ENCODE measurements around the gene PTEN.

PTEN gene

GRCh38 chr10:87915989-87916388 lies 52.6 kb downstream of the PTEN start:
- DNase-seq (ENCODE audit: extremely low read depth in 1 of 2, low read depth in 1 of 2): no peak

GRCh38 chr10:87916515-87916914 lies 53.1 kb downstream of the PTEN start:
- no peak for DNase-seq (ENCODE audit: extremely low read depth in 1 of 2, low read depth in 1 of 2)

GRCh38 chr10:87918254-87918859 lies 54.9 kb downstream of the PTEN start:
- DNase-seq (ENCODE audit: extremely low read depth in 1 of 2, low read depth in 1 of 2): no peak

GRCh38 chr10:87920538-87920937 lies 57.1 kb downstream of the PTEN start:
- DNase-seq (ENCODE audit: extremely low read depth in 1 of 2, low read depth in 1 of 2): no peak

- no peak for DNase-seq (ENCODE audit: extremely low read depth in 1 of 2, low read depth in 1 of 2)
These were observed 58.7 kb downstream of the PTEN start for GRCh38 chr10:87921931-87922688.

- no peak for DNase-seq (ENCODE audit: extremely low read depth in 1 of 2, low read depth in 1 of 2)
These were observed 59.8 kb downstream of the PTEN start for GRCh38 chr10:87923233-87923632.

GRCh38 chr10:87925570-87925969 lies 62.1 kb downstream of the PTEN start:
- DNase-seq (ENCODE audit: extremely low read depth in 1 of 2, low read depth in 1 of 2): no peak

- DNase-seq (ENCODE audit: extremely low read depth in 1 of 2, low read depth in 1 of 2): no peak
These were observed 63.7 kb downstream of the PTEN start for GRCh38 chr10:87927091-87927490.

- DNase-seq (ENCODE audit: extremely low read depth in 1 of 2, low read depth in 1 of 2): no peak
These were observed 65.6 kb downstream of the PTEN start for GRCh38 chr10:87928996-87929395.

- no peak for DNase-seq (ENCODE audit: extremely low read depth in 1 of 2, low read depth in 1 of 2)
These were observed 66.7 kb downstream of the PTEN start for GRCh38 chr10:87930141-87930540.

- DNase-seq (ENCODE audit: extremely low read depth in 1 of 2, low read depth in 1 of 2): no peak
These were observed 67.8 kb downstream of the PTEN start for GRCh38 chr10:87930934-87931835.

- no peak for DNase-seq (ENCODE audit: extremely low read depth in 1 of 2, low read depth in 1 of 2)
These were observed 68.4 kb downstream of the PTEN start for GRCh38 chr10:87931836-87932230.

GRCh38 chr10:87935290-87936141 lies 72.1 kb downstream of the PTEN start:
- no peak for DNase-seq (ENCODE audit: extremely low read depth in 1 of 2, low read depth in 1 of 2)

- DNase-seq (ENCODE audit: extremely low read depth in 1 of 2, low read depth in 1 of 2): no peak
These were observed 76.8 kb downstream of the PTEN start for GRCh38 chr10:87940210-87940609.

GRCh38 chr10:87942884-87943527 lies 79.6 kb downstream of the PTEN start:
- DNase-seq (ENCODE audit: extremely low read depth in 1 of 2, low read depth in 1 of 2): no peak

GRCh38 chr10:87945984-87946383 lies 82.6 kb downstream of the PTEN start:
- no peak for DNase-seq (ENCODE audit: extremely low read depth in 1 of 2, low read depth in 1 of 2)

- DNase-seq (ENCODE audit: extremely low read depth in 1 of 2, low read depth in 1 of 2): no peak
These were observed 89.2 kb downstream of the PTEN start for GRCh38 chr10:87952612-87953011.

GRCh38 chr10:87956055-87956454 lies 92.6 kb downstream of the PTEN start:
- DNase-seq (ENCODE audit: extremely low read depth in 1 of 2, low read depth in 1 of 2): no peak

GRCh38 chr10:87957702-87958101 lies 94.3 kb downstream of the PTEN start:
- DNase-seq (ENCODE audit: extremely low read depth in 1 of 2, low read depth in 1 of 2): no peak

GRCh38 chr10:87960230-87960629 lies 96.8 kb downstream of the PTEN start:
- DNase-seq (ENCODE audit: extremely low read depth in 1 of 2, low read depth in 1 of 2): no peak
